IMR-90 (cell line): Measurements from ENCODE around the gene RHOD. TPM values are rescaled to one million over a fixed set of nuclear protein-coding genes. Genes with fewer than 3 reads are reported as not detected.

Experiments used
- ATAC-seq: fragments of 200-7000 bp; cut with Tn5 transposase; 2 replicates; pipeline ENCODE4 v1.9.1; 2020; ENCODE audit warnings: low read depth, mild to moderate bottlenecking, moderate library complexity
- BruUV-seq: library from RNA; stranded (reverse); fragments of 400-500 nt; replicated peaks from 2 replicates; lab custom pipeline; 2021; lab: Mats Ljungman, UMichigan
- CTCF ChIA-PET: fragments of 300-600 bp; formaldehyde crosslinking; extraction: SDS; loops from one replicate; lab custom pipeline; 2021; ENCODE audit warnings: antibody characterized with exemption; lab: Yijun Ruan, JAX
- POLR2A ChIA-PET: fragments of 300-600 bp; sonication (Branson Sonifier 250); formaldehyde crosslinking; loops from one replicate; lab custom pipeline; 2022; ENCODE audit warnings: antibody characterized with exemption; ENCODE audit not compliant: unreplicated experiment; lab: Charles Lee
- DNase-seq: peaks from one replicate; pipeline ENCODE4 v3.0.0; 2013
- H2AFZ ChIP-seq: replicated peaks from 2 replicates; pipeline ENCODE3; 2013; ENCODE audit warnings: low read length, mild to moderate bottlenecking; ENCODE audit not compliant: poor library complexity
- H2AK5ac ChIP-seq: 2 replicates; pipeline ENCODE4 v1.6.1; 2013; ENCODE audit warnings: low read depth, low read length, inconsistent platforms
- H2AK9ac ChIP-seq: replicated peaks from 2 replicates; pipeline ENCODE3; 2013; ENCODE audit warnings: mild to moderate bottlenecking, low read depth, low read length, moderate library complexity; ENCODE audit not compliant: poor library complexity
- H2BK120ac ChIP-seq: 2 replicates; pipeline ENCODE4 v1.6.1; 2013; ENCODE audit warnings: low read depth, low read length, inconsistent platforms
- H2BK15ac ChIP-seq: 3 replicates; pipeline ENCODE4 v1.6.1; 2013; ENCODE audit warnings: low read depth, low read length, inconsistent platforms
- H2BK20ac ChIP-seq: 2 replicates; pipeline ENCODE4 v1.6.1; 2013; ENCODE audit warnings: low read depth, mild to moderate bottlenecking, inconsistent platforms, low read length, moderate library complexity
- H2BK5ac ChIP-seq: 2 replicates; pipeline ENCODE4 v1.6.1; 2013; ENCODE audit warnings: mild to moderate bottlenecking, low read depth, low read length, inconsistent platforms; ENCODE audit not compliant: poor library complexity, severe bottlenecking
- H3K14ac ChIP-seq: replicated peaks from 2 replicates; pipeline ENCODE4 v1.6.1; 2013; ENCODE audit warnings: low read depth, low read length, inconsistent platforms
- H3K18ac ChIP-seq: 2 replicates; pipeline ENCODE4 v1.6.1; 2013; ENCODE audit warnings: low read depth, low read length, control low read depth
- H3K23ac ChIP-seq: 2 replicates; pipeline ENCODE4 v1.6.1; 2013; ENCODE audit warnings: low read depth, low read length, inconsistent platforms
- H3K27ac ChIP-seq: 2 replicates; pipeline ENCODE4 v1.5.1; 2013; ENCODE audit warnings: mild to moderate bottlenecking, control low read depth, low read length; ENCODE audit not compliant: insufficient read depth
- H3K27me3 ChIP-seq: 2 replicates; pipeline ENCODE4 v1.6.1; 2013; ENCODE audit warnings: low read length; ENCODE audit not compliant: control insufficient read depth, insufficient read depth
- H3K36me3 ChIP-seq: 2 replicates; pipeline ENCODE4 v1.6.1; 2013; ENCODE audit warnings: low read length, mixed read lengths; ENCODE audit not compliant: control insufficient read depth, insufficient read depth
- H3K4ac ChIP-seq: 2 replicates; pipeline ENCODE4 v1.6.1; 2013; ENCODE audit warnings: low read depth, low read length, inconsistent platforms
- H3K4me1 ChIP-seq: 2 replicates; pipeline ENCODE4 v1.6.1; 2013; ENCODE audit warnings: low read length, mixed read lengths; ENCODE audit not compliant: control insufficient read depth, insufficient read depth
- H3K4me2 ChIP-seq: 2 replicates; pipeline ENCODE4 v1.6.1; 2013; ENCODE audit warnings: low read depth, mild to moderate bottlenecking, control low read depth, low read length, moderate library complexity
- H3K4me3 ChIP-seq: 2 replicates; pipeline ENCODE4 v1.5.1; 2013; ENCODE audit warnings: low read depth, mild to moderate bottlenecking, control low read depth, low read length, moderate library complexity; ENCODE audit not compliant: insufficient read depth
- H3K56ac ChIP-seq: 2 replicates; pipeline ENCODE4 v1.6.1; 2013; ENCODE audit warnings: low read length, inconsistent platforms; ENCODE audit not compliant: insufficient read depth; ENCODE audit errors: extremely low read depth
- H3K79me1 ChIP-seq, 2 experiments: 2 replicates each; pipeline ENCODE4 v1.6.1; 2013; ENCODE audit warnings: low read length in 2 of 2, inconsistent platforms in 1 of 2, low read depth in 1 of 2
- H3K9ac ChIP-seq: 2 replicates; pipeline ENCODE4 v1.6.1; 2013; ENCODE audit warnings: low read depth, low read length, control low read depth
- H3K9me1 ChIP-seq: 2 replicates; pipeline ENCODE4 v1.6.1; 2013; ENCODE audit warnings: low read length, inconsistent platforms; ENCODE audit not compliant: insufficient read depth
- H3K9me3 ChIP-seq: 2 replicates; pipeline ENCODE4 v1.6.1; 2013; ENCODE audit warnings: low read length; ENCODE audit not compliant: control insufficient read depth, insufficient read depth
- H4K20me1 ChIP-seq: 2 replicates; pipeline ENCODE4 v1.6.1; 2013; ENCODE audit warnings: low read length, inconsistent platforms; ENCODE audit not compliant: insufficient read depth
- H4K5ac ChIP-seq: 2 replicates; pipeline ENCODE4 v1.6.1; 2013; ENCODE audit warnings: mild to moderate bottlenecking, low read depth, low read length, control low read depth
- H4K8ac ChIP-seq, 2 experiments: 2 replicates each; pipeline ENCODE4 v1.6.1; 2013; ENCODE audit warnings: low read depth in 2 of 2, low read length in 2 of 2, control low read depth in 1 of 2, inconsistent platforms in 1 of 2
- H4K91ac ChIP-seq: 2 replicates; pipeline ENCODE4 v1.6.1; 2013; ENCODE audit warnings: low read depth, low read length, inconsistent platforms; ENCODE audit not compliant: insufficient read depth
- BHLHE40 ChIP-seq: fragments of 150-350 bp; IDR thresholded peaks from 2 replicates; pipeline ENCODE4 v1.6.1; 2016; ENCODE audit warnings: mild to moderate bottlenecking, low read depth, low read length
- FOS ChIP-seq: fragments of 150-350 bp; IDR thresholded peaks from 2 replicates; pipeline ENCODE4 v1.6.1; 2016; ENCODE audit warnings: low read depth, low read length
- MXI1 ChIP-seq: IDR thresholded peaks from 2 replicates; pipeline ENCODE4 v1.6.1; 2012; ENCODE audit warnings: low read depth, mild to moderate bottlenecking, low read length, moderate library complexity, borderline replicate concordance
- RAD21 ChIP-seq: IDR thresholded peaks from 2 replicates; pipeline ENCODE4 v1.6.1; 2012; ENCODE audit warnings: low read length, improper control_type of control experiment
- RFX5 ChIP-seq: IDR thresholded peaks from 2 replicates; pipeline ENCODE4 v1.8.0; 2012; ENCODE audit warnings: low read depth, mild to moderate bottlenecking, low read length, moderate library complexity
- WGBS, 2 experiments: methylation state at CpG; one replicate each; pipeline versions ENCODE4 v1.1.5 to v1.1.7; 2013; ENCODE audit warnings: missing lambda C conversion rate in 2 of 2; ENCODE audit not compliant: insufficient read length in 1 of 2; ENCODE audit errors: extremely low coverage in 2 of 2; 5-methylcytosine and 5-hydroxymethylcytosine counted together
- dilution Hi-C: fragments of 300-500 bp; cut with HindIII; formaldehyde crosslinking; loops from one replicate; pipeline ENCODE4 v1.14.3; 2018; ENCODE audit warnings: low sequenced_read_pairs; ENCODE audit not compliant: unreplicated experiment
- in situ Hi-C: fragments of 300-500 bp; cut with MboI; formaldehyde crosslinking; loops from 3 replicates; pipeline ENCODE4 v1.14.3; 2019; ENCODE audit warnings: low sequenced_read_pairs, inconsistent platforms, mixed read lengths
- intact Hi-C: fragments of 100-400 bp; cut with micrococcal nuclease; formaldehyde crosslinking; loops from 2 replicates; pipeline ENCODE4 v1.10.0; 2022
- polyA plus RNA-seq, 3 experiments: library from polyadenylated mRNA; depleted of rRNA; stranded (reverse); fragments of >200 nt; gene quantifications; 2 replicates each; pipeline ENCODE4 v1.2.3, GENCODE V29; 2012; ENCODE audit warnings: low replicate concordance in 1 of 3
- total RNA-seq: library from RNA; depleted of rRNA; stranded (reverse); fragments of >200 nt; gene quantifications from 2 replicates; pipeline ENCODE4 v1.2.3, GENCODE V29; 2012
- TF ChIP-seq, protein P1 (sequence below): fragments of 150-350 bp; IDR thresholded peaks from 2 replicates; pipeline ENCODE4 v1.6.1; 2017; ENCODE audit warnings: mild to moderate bottlenecking, antibody characterized with exemption, low read length, low read depth

RHOD gene
- total and polyA plus RNA-seq, 2 of the 4 experiments (the other 2 are of a cell fraction), result 4.7 to 10.9 TPM

GRCh38 chr11:67051180-67051893 lies 5.3 kb upstream of the RHOD start:
- H2AFZ ChIP-seq, result no peak overlapping the region
- H4K20me1 ChIP-seq, result no peaks in the 10 kb centered on the region
- dilution Hi-C loops, result no loop called here
- ATAC-seq, result no peak
- H3K23ac ChIP-seq, result no peak overlapping the region
- H2BK15ac ChIP-seq, result no peak overlapping the region
- no peak overlapping the region for H3K4ac ChIP-seq
- no peak overlapping the region for H4K8ac ChIP-seq
- H3K4me2 ChIP-seq, result no peak overlapping the region
- H2AK9ac ChIP-seq, result no peak overlapping the region
- H3K9ac ChIP-seq, result no peak overlapping the region
- H2BK5ac ChIP-seq, result no peak overlapping the region
- H3K56ac ChIP-seq, result no peak overlapping the region
- CTCF ChIA-PET, result interaction anchor here (0.6 kb wide), 1 partner anchor 9 kb away, joined by 6 read pairs; no protein-coding TSS in a partner anchor
- no peaks in the 10 kb centered on the region for H3K36me3 ChIP-seq
- no TSS peak for BruUV-seq
- no peaks in the 10 kb centered on the region for H3K27me3 ChIP-seq
- peaks cover 10% of the 10 kb centered on the region for H3K9me1 ChIP-seq
- no peak overlapping the region for H3K18ac ChIP-seq
- no peak overlapping the region for H3K27ac ChIP-seq
- no peak overlapping the region for H3K14ac ChIP-seq
- no peak overlapping the region for H2AK5ac ChIP-seq
- in situ Hi-C loops, result no loop called here
- H3K79me1 ChIP-seq, result 0 out of 4 replicates have a peak, but pooled peaks cover 0 to 6% of the 10 kb centered on the region in 2 experiments
- H2BK120ac ChIP-seq, result no peak overlapping the region
- intact Hi-C loops, result no loop called here
- 78% methylated on average over 6 of the region's 9 CpGs; no CpG with 5 or more reads in 1 of the 2 experiments for WGBS, 2 experiments
- no peak for DNase-seq
- TF ChIP-seq, protein P1, sequence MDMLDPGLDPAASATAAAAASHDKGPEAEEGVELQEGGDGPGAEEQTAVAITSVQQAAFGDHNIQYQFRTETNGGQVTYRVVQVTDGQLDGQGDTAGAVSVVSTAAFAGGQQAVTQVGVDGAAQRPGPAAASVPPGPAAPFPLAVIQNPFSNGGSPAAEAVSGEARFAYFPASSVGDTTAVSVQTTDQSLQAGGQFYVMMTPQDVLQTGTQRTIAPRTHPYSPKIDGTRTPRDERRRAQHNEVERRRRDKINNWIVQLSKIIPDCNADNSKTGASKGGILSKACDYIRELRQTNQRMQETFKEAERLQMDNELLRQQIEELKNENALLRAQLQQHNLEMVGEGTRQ, result no peak
- no peak for TF ChIP-seq BHLHE40
- no peak for TF ChIP-seq RFX5
- TF ChIP-seq FOS, result no peak
- TF ChIP-seq RAD21, result no peak
- no peak for TF ChIP-seq MXI1
- H4K91ac ChIP-seq, result no peak overlapping the region
- no peak overlapping the region for H4K5ac ChIP-seq
- H2BK20ac ChIP-seq, result no peak overlapping the region
- H3K4me1 ChIP-seq, result peaks cover 21% of the 10 kb centered on the region
- no peak overlapping the region for H3K4me3 ChIP-seq
- POLR2A ChIA-PET, result no interaction called here
- H3K9me3 ChIP-seq, result no peaks in the 10 kb centered on the region
